K562 (cell line): Measurements from ENCODE around the gene USP49. TPM values are rescaled to one million over a fixed set of nuclear protein-coding genes. Genes with fewer than 3 reads are reported as not detected.
A peak's percentile ranks its signal among the peaks of the same experiment; 100 is the strongest.

Source experiments
- EZH2 ChIP-seq: IDR thresholded peaks from 2 replicates; pipeline ENCODE4 v1.6.1; 2012; ENCODE audit warnings: low read depth, mild to moderate bottlenecking, inconsistent platforms, low read length, borderline replicate concordance
- MEF2D ChIP-seq: conservative IDR thresholded peaks from 2 replicates; pipeline ENCODE4 v1.6.1; 2016; ENCODE audit warnings: low read depth, missing genetic modification characterization, missing compliant biosample characterization
- MEIS2 ChIP-seq: fragments of 450-650 bp; IDR thresholded peaks from 2 replicates; pipeline ENCODE4 v1.6.1; 2014; ENCODE audit warnings: mild to moderate bottlenecking; ENCODE audit not compliant: partially characterized antibody
- NEUROD1 ChIP-seq: fragments of 150-350 bp; IDR thresholded peaks from 2 replicates; pipeline ENCODE4 v1.6.1; 2014; ENCODE audit warnings: borderline replicate concordance, low read length, low read depth; ENCODE audit not compliant: partially characterized antibody
- NFATC3 ChIP-seq: fragments of 450-650 bp; IDR thresholded peaks from 2 replicates; pipeline ENCODE4 v1.6.1; 2017; ENCODE audit warnings: mild to moderate bottlenecking
- NFXL1 ChIP-seq: fragments of 450-650 bp; formaldehyde crosslinking; IDR thresholded peaks from 2 replicates; pipeline ENCODE4 v1.4.0; 2021; ENCODE audit warnings: mild to moderate bottlenecking
- NR4A1 ChIP-seq, 2 experiments: fragments of 250-450 bp in 1 of 2; fragments of 450-650 bp in 1 of 2; sonication (Bioruptor Pico) in 1 of 2; IDR thresholded peaks; 2 replicates each; pipeline versions ENCODE4 v1.4.0 to v1.6.1; 2016 to 2020; ENCODE audit warnings: mild to moderate bottlenecking in 2 of 2, missing compliant biosample characterization in 1 of 2, missing genetic modification characterization in 1 of 2, moderate library complexity in 1 of 2
- PBX2 ChIP-seq, 2 experiments: IDR thresholded peaks in 1 of 2; conservative IDR thresholded peaks in 1 of 2; 2 replicates each; pipeline ENCODE4 v1.6.1; 2016; ENCODE audit warnings: low read depth in 2 of 2, mild to moderate bottlenecking in 1 of 2, missing compliant biosample characterization in 1 of 2, missing genetic modification characterization in 1 of 2, moderate library complexity in 1 of 2
- POLR2AphosphoS2 ChIP-seq: IDR thresholded peaks from 2 replicates; pipeline ENCODE4 v1.6.1; 2012; ENCODE audit warnings: low read length, improper control_type of control experiment
- PTBP1 ChIP-seq: fragments of 200-400 bp; formaldehyde crosslinking; IDR thresholded peaks from 2 replicates; pipeline ENCODE4 v1.6.1; 2017; ENCODE audit warnings: low read depth, low read length
- RBM39 ChIP-seq: fragments of 200-400 bp; formaldehyde crosslinking; optimal IDR thresholded peaks from 2 replicates; pipeline ENCODE3; 2018; ENCODE audit warnings: low read depth, low read length
- SMAD4 ChIP-seq: fragments of 250-450 bp; sonication (Bioruptor Pico); conservative IDR thresholded peaks from 2 replicates; pipeline ENCODE4 v1.8.0; 2021; ENCODE audit warnings: inconsistent platforms, mild to moderate bottlenecking, moderate library complexity
- TCF3 ChIP-seq: sonication (generic); formaldehyde crosslinking; IDR thresholded peaks from 2 replicates; pipeline ENCODE4 v1.4.0; 2020; ENCODE audit warnings: mild to moderate bottlenecking, missing genetic modification reagents
- TCF7 ChIP-seq: sonication (generic); IDR thresholded peaks from 2 replicates; pipeline ENCODE4 v1.6.1; 2016; ENCODE audit warnings: antibody characterized with exemption, borderline replicate concordance
- TEAD4 ChIP-seq, 2 experiments: sonication (generic) in 1 of 2; formaldehyde crosslinking in 1 of 2; IDR thresholded peaks; 2 replicates each; pipeline versions ENCODE4 v1.6.1 to v1.8.0; 2012 to 2022; ENCODE audit warnings: borderline replicate concordance in 1 of 2, inconsistent platforms in 1 of 2, low read length in 1 of 2, mild to moderate bottlenecking in 1 of 2, missing genetic modification reagents in 1 of 2
- THRAP3 ChIP-seq: fragments of 450-650 bp; IDR thresholded peaks from 2 replicates; pipeline ENCODE4 v1.6.1; 2016; ENCODE audit warnings: mild to moderate bottlenecking, inconsistent platforms, borderline replicate concordance
- ZKSCAN8 ChIP-seq: fragments of 200-800 bp; sonication (Bioruptor generic); IDR thresholded peaks from 2 replicates; pipeline ENCODE4 v1.6.1; 2016; ENCODE audit warnings: missing genetic modification characterization, missing compliant biosample characterization
- ZNF282 ChIP-seq: sonication (generic); formaldehyde crosslinking; IDR thresholded peaks from 2 replicates; pipeline ENCODE4 v1.8.1; 2023; ENCODE audit warnings: missing genetic modification reagents
- ZNF395 ChIP-seq: fragments of 200-800 bp; sonication (Bioruptor generic); IDR thresholded peaks from 2 replicates; pipeline ENCODE4 v1.6.1; 2017; ENCODE audit warnings: missing genetic modification characterization, missing compliant biosample characterization
- ZNF444 ChIP-seq: fragments of 250-450 bp; sonication (Bioruptor Pico); IDR thresholded peaks from 2 replicates; pipeline ENCODE4 v1.4.0; 2020; ENCODE audit warnings: mild to moderate bottlenecking, moderate library complexity
- ZZZ3 ChIP-seq: fragments of 450-650 bp; IDR thresholded peaks from 2 replicates; pipeline ENCODE4 v1.6.1; 2016; ENCODE audit warnings: antibody characterized with exemption, mild to moderate bottlenecking, moderate library complexity
- polyA plus RNA-seq, 8 experiments: library from polyadenylated mRNA; depleted of rRNA in 4 of 8; stranded (reverse) in 5 of 8; unstranded in 3 of 8; fragments of >200 nt; fragmentation: Nextera tagmentation in 2 of 8; fragmentation: Illumina TruSeq in 1 of 8; extraction: Ambion mirVana in 2 of 8; extraction: Trizol in 1 of 8; gene quantifications; 2 replicates each; pipeline versions ENCODE4 v1.2.1 to v1.2.3, GENCODE V29; 2011 to 2014; ENCODE audit warnings: inconsistent platforms in 1 of 8, missing spikeins in 1 of 8
- total RNA-seq, 7 experiments: library from RNA; depleted of rRNA in 6 of 7; stranded (reverse); fragments of >200 nt in 6 of 7; fragmentation: Illumina TruSeq in 2 of 7; extraction: Trizol in 2 of 7; gene quantifications; 2 replicates each; pipeline versions ENCODE4 v1.2.1 to v1.2.3, GENCODE V29; 2011 to 2021; ENCODE audit warnings: low replicate concordance in 1 of 7

Gene USP49
- total and polyA plus RNA-seq, 9 of the 15 experiments (the other 6 are each of a cell fraction or from before 2014, with no cell fraction given) = 1.0 to 9.9 (median 6.5) TPM

GRCh38 chr6:41937861-41938574 is 42.8 kb upstream of the USP49 start (continued):
- TF ChIP-seq THRAP3 (no peak), TCF3 (CRISPR knock-in tag) (peak; percentile 54), RBM39 (no peak), ZNF395 (CRISPR knock-in tag) (peak; percentile 74), NFXL1 (CRISPR knock-in tag) (no peak), MEF2D (tag) (no peak), ZNF444 (no peak), ZKSCAN8 (CRISPR knock-in tag) (no peak), MEIS2 (peak; percentile 74), ZZZ3 (no peak), TCF7 (no peak), SMAD4 (CRISPR knock-in tag) (no peak), NR4A1 (CRISPR knock-in tag; IDR thresholded peaks at IDR 0.05) (no peak), NR4A1 (tag; IDR thresholded peaks at IDR 0.05) (no peak), NEUROD1 (no peak), ZNF282 (no peak), PTBP1 (no peak), POLR2AphosphoS2 (no peak), TEAD4 (IDR thresholded peaks at IDR 0.05; ENCODE audit: low read length) (peak; percentile 18; the same call in 1 of the 2 replicates), TEAD4 (CRISPR knock-in tag; IDR thresholded peaks at IDR 0.05; ENCODE audit: borderline replicate concordance) (no peak), NFATC3 (no peak), PBX2 (CRISPR knock-in tag; IDR thresholded peaks at IDR 0.05; ENCODE audit: low read depth) (no peak), PBX2 (tag; conservative IDR thresholded peaks at IDR 0.05; ENCODE audit: low read depth) (peak; percentile 47), EZH2 (no peak)
